Measurements from ENCODE around the gene HHATL. TPM values are rescaled to one million over a fixed set of nuclear protein-coding genes. Genes with fewer than 3 reads are reported as not detected.

Gene HHATL
- total RNA-seq, 2 experiments from 2014 or later: not detected

DNA sequence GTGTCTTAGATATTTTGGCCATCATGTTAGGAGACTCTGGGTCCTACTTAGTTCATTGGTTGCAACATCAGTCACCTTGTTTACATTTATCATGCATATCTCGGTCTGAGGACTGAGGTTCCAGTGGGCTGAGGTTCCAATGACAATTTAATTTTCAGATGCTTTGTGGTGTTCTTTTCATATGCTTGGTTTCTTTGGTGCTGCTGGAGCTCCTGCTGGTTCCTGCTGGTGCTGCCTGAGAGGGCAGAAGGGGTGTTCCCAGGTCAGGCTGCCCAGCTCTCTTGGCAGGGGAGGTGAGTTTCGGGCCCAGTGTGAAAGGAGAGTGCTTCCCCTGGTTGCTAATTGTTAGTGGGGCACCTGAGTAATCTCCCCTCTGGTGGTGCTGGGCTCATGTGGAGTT lies 24.2 kb downstream of the HHATL start:
- no peak for TF ChIP-seq EZH2phosphoT487 (IDR thresholded peaks at IDR 0.05; ENCODE audit: borderline replicate concordance, low read depth, low read length)
- TF ChIP-seq, protein P1, sequence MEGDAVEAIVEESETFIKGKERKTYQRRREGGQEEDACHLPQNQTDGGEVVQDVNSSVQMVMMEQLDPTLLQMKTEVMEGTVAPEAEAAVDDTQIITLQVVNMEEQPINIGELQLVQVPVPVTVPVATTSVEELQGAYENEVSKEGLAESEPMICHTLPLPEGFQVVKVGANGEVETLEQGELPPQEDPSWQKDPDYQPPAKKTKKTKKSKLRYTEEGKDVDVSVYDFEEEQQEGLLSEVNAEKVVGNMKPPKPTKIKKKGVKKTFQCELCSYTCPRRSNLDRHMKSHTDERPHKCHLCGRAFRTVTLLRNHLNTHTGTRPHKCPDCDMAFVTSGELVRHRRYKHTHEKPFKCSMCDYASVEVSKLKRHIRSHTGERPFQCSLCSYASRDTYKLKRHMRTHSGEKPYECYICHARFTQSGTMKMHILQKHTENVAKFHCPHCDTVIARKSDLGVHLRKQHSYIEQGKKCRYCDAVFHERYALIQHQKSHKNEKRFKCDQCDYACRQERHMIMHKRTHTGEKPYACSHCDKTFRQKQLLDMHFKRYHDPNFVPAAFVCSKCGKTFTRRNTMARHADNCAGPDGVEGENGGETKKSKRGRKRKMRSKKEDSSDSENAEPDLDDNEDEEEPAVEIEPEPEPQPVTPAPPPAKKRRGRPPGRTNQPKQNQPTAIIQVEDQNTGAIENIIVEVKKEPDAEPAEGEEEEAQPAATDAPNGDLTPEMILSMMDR (conservative IDR thresholded peaks at IDR 0.05; ENCODE audit: low read length): no peak
- POLR2A ChIA-PET: no interaction called here

DNA sequence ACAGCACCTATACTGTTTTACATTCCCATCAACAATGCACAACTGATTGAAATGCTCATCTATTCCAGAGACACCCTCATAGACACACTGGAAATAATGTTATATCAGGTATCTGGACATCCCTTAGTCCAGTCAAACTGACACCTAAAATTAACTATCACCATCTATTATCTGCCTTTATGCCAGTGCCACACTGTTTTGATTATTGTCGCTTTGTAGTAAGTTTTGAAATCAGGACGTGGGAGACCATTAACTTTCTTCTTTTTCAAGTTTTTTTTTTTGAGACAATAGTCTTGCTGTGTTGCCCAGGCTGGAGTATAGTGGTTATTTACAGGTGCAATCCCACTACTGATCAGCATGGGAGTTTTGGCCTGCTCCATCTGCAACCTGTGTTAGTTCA lies 26.7 kb downstream of the HHATL start:
- CTCF ChIA-PET (ENCODE audit: unreplicated experiment): no interaction called here
- H2AFZ ChIP-seq (ENCODE audit: low read length): no peak overlapping the region
- H4K20me1 ChIP-seq (ENCODE audit: insufficient read depth, low read length): no peaks in the 10 kb centered on the region
- no peaks in the 10 kb centered on the region for H3K9me2 ChIP-seq (ENCODE audit: insufficient read depth, low read length)
- intact Hi-C loops (cut with micrococcal nuclease; ENCODE audit: unreplicated experiment): no loop called here
- no peaks in the 10 kb centered on the region for H3K9me3 ChIP-seq (ENCODE audit: low read length)
- H3K4me3 ChIP-seq (ENCODE audit: low read depth, low read length, poor library complexity, severe bottlenecking): no peak overlapping the region
- no peaks in the 10 kb centered on the region for H3K79me2 ChIP-seq (ENCODE audit: insufficient read depth, low read depth, low read length)
- DNase-seq (ENCODE audit: low spot score): no peak
- H3K4me1 ChIP-seq (ENCODE audit: insufficient read depth, low read length, poor library complexity, severe bottlenecking): no peaks in the 10 kb centered on the region
- BruUV-seq (replicated peaks): no TSS peak
- POLR2A ChIA-PET: no interaction called here
- no peak overlapping the region for H3K4me2 ChIP-seq (ENCODE audit: low read length)
- H3K36me3 ChIP-seq (ENCODE audit: insufficient read depth, low read length): no peaks in the 10 kb centered on the region
- no peak overlapping the region for H3K27ac ChIP-seq (ENCODE audit: low read depth, low read length, poor library complexity, severe bottlenecking)
- TF ChIP-seq, protein P1 (conservative IDR thresholded peaks at IDR 0.05; ENCODE audit: low read length): no peak
- TF ChIP-seq EZH2phosphoT487 (IDR thresholded peaks at IDR 0.05; ENCODE audit: borderline replicate concordance, low read depth, low read length): no peak

More for the DNA sequence above, 24.2 kb downstream of the HHATL start:
- no TSS peak for BruUV-seq (replicated peaks)
- Histone ChIP-seq H4K20me1 (ENCODE audit: insufficient read depth, low read length) (no peaks in the 10 kb centered on the region), H3K9me3 (ENCODE audit: low read length) (no peaks in the 10 kb centered on the region), H2AFZ (ENCODE audit: low read length) (no peak overlapping the region), H3K9me2 (ENCODE audit: insufficient read depth, low read length) (no peaks in the 10 kb centered on the region), H3K27ac (ENCODE audit: low read depth, low read length, poor library complexity, severe bottlenecking) (no peak overlapping the region), H3K4me2 (ENCODE audit: low read length) (no peak overlapping the region), H3K36me3 (ENCODE audit: insufficient read depth, low read length) (no peaks in the 10 kb centered on the region), H3K4me1 (ENCODE audit: insufficient read depth, low read length, poor library complexity, severe bottlenecking) (no peaks in the 10 kb centered on the region), H3K4me3 (ENCODE audit: low read depth, low read length, poor library complexity, severe bottlenecking) (no peak overlapping the region), H3K79me2 (ENCODE audit: insufficient read depth, low read depth, low read length) (no peaks in the 10 kb centered on the region)
- intact Hi-C loops (cut with micrococcal nuclease; ENCODE audit: unreplicated experiment): no loop called here
- DNase-seq (ENCODE audit: low spot score): no peak
- CTCF ChIA-PET (ENCODE audit: unreplicated experiment): no interaction called here

DNA sequence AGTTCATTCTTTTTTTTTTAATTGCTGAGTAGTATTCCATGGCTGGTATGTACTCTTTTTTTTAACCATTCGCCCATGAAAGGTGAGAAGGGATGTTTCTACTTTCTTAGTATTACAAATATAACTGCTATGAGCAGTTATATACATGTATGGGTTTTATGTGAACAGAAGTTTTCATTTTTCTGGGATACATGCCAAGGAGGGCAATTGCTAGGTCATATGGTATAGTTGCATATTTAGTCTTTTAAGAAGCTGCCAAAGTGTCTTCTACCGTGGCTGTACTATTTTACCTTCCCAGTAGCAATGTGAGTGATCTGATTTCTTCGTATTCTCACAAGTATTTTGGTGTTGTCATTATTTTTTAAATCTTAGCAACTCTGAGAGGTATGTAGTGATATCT lies 28.5 kb downstream of the HHATL start:
- H3K4me1 ChIP-seq (ENCODE audit: insufficient read depth, low read length, poor library complexity, severe bottlenecking): no peaks in the 10 kb centered on the region
- no peaks in the 10 kb centered on the region for H3K9me3 ChIP-seq (ENCODE audit: low read length)
- ChIA-PET POLR2A (interaction anchor here (0.6 kb wide), 1 partner anchor 209 kb away, joined by 3 read pairs; no protein-coding TSS in a partner anchor), CTCF (ENCODE audit: unreplicated experiment) (no interaction called here)
- TF ChIP-seq, protein P1 (conservative IDR thresholded peaks at IDR 0.05; ENCODE audit: low read length): no peak
- TF ChIP-seq EZH2phosphoT487 (IDR thresholded peaks at IDR 0.05; ENCODE audit: borderline replicate concordance, low read depth, low read length): no peak
- no TSS peak for BruUV-seq (replicated peaks)
- H4K20me1 ChIP-seq (ENCODE audit: insufficient read depth, low read length): no peaks in the 10 kb centered on the region
- DNase-seq (ENCODE audit: low spot score): no peak
- no peaks in the 10 kb centered on the region for H3K9me2 ChIP-seq (ENCODE audit: insufficient read depth, low read length)
- H3K4me3 ChIP-seq (ENCODE audit: low read depth, low read length, poor library complexity, severe bottlenecking): no peak overlapping the region
- no peaks in the 10 kb centered on the region for H3K36me3 ChIP-seq (ENCODE audit: insufficient read depth, low read length)
- H3K4me2 ChIP-seq (ENCODE audit: low read length): no peak overlapping the region
- intact Hi-C loops (cut with micrococcal nuclease; ENCODE audit: unreplicated experiment): no loop called here
- no peak overlapping the region for H3K27ac ChIP-seq (ENCODE audit: low read depth, low read length, poor library complexity, severe bottlenecking)
- no peaks in the 10 kb centered on the region for H3K79me2 ChIP-seq (ENCODE audit: insufficient read depth, low read depth, low read length)
- H2AFZ ChIP-seq (ENCODE audit: low read length): no peak overlapping the region
